ENCODE results near the gene TDRD3.
A peak's percentile ranks its signal among the peaks of the same experiment; 100 is the strongest.

Gene TDRD3

DNA sequence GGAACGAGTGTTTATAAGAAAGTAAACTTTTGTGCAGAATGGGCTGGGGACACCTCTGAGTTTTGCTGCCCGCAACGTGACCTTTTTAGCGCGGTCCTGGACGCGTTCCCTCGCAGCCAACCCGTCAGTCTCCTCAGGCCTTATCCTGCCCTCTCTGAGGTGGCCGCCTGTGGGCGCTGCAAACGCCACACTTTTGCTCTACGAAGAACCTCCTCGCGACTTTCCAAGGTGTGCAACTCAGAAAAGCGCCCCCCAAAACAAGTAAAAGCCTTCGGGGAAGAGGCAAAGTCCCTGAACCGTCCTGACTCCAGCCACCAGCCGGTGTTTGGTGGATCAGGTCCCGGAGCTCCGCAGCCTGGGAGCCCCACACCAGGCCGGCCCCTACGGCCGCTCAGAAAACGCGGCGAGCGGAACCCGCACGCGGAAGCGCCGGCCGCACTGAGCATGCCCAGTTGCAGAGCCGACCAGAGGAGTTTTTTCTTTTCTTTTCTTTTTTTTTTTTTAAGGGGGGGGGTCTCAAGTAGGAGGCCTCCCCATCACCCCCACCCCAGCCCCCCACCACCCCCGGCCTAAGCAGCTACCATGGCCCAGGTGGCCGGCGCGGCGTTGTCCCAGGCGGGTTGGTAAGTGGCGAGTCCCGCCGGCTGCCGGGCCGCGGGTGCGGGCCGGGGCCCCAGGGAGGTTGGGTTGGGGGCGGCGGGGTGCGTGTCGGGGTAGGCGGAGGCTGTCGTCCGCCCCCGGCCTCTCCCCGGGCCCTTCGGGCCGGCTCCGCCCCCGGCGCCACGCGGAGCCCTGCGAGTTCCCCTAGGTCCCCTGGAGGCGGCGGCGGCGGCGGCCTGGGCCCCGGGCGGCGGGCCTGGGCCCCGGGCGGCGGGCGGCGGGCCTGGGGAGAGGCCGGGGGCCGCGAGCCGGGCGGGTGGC is at the start of gene TDRD3:
TSS of gene TDRD3 (plus strand) at position 438 of the 921 bp plus-strand sequence. CDS start at position 583, 145 bp downstream.
- Histone ChIP-seq H3K9me3 (ENCODE audit: control insufficient read depth, low read length) (no peaks in the 10 kb centered on the region), H3K4me2 (ENCODE audit: low read length) (peak within 1 kb of the TSS; percentile 78), H3K27ac (peak within 1 kb of the TSS; percentile 94), H3K79me2 (no peaks in the 10 kb centered on the region), H2AFZ (peak within 1 kb of the TSS; percentile 91), H3K4me1 (peaks cover 12% of the 10 kb centered on the region), H3K27me3 (ENCODE audit: control insufficient read depth, insufficient read depth, low read length) (no peaks in the 10 kb centered on the region), H3K36me3 (ENCODE audit: control insufficient read depth, insufficient read depth, low read length) (no peaks in the 10 kb centered on the region), H3K4me3 (ENCODE audit: low read depth, low read length) (peak within 1 kb of the TSS; percentile 77), H3K9ac (peak within 1 kb of the TSS; percentile 82)
- TF ChIP-seq, protein P1, sequence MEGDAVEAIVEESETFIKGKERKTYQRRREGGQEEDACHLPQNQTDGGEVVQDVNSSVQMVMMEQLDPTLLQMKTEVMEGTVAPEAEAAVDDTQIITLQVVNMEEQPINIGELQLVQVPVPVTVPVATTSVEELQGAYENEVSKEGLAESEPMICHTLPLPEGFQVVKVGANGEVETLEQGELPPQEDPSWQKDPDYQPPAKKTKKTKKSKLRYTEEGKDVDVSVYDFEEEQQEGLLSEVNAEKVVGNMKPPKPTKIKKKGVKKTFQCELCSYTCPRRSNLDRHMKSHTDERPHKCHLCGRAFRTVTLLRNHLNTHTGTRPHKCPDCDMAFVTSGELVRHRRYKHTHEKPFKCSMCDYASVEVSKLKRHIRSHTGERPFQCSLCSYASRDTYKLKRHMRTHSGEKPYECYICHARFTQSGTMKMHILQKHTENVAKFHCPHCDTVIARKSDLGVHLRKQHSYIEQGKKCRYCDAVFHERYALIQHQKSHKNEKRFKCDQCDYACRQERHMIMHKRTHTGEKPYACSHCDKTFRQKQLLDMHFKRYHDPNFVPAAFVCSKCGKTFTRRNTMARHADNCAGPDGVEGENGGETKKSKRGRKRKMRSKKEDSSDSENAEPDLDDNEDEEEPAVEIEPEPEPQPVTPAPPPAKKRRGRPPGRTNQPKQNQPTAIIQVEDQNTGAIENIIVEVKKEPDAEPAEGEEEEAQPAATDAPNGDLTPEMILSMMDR (IDR thresholded peaks at IDR 0.05), result peak; percentile 64

- H3K27me3 ChIP-seq (ENCODE audit: control insufficient read depth, insufficient read depth, low read length), result no peaks in the 10 kb centered on the region
- H3K4me3 ChIP-seq (ENCODE audit: low read depth, low read length), result no peak overlapping the region
- no peak overlapping the region for H2AFZ ChIP-seq
- TF ChIP-seq, protein P1 (IDR thresholded peaks at IDR 0.05), result no peak
- no peaks in the 10 kb centered on the region for H3K9me3 ChIP-seq (ENCODE audit: control insufficient read depth, low read length)
- no peak overlapping the region for H3K27ac ChIP-seq
- no peak overlapping the region for H3K4me2 ChIP-seq (ENCODE audit: low read length)
- H3K36me3 ChIP-seq (ENCODE audit: control insufficient read depth, insufficient read depth, low read length), result no peaks in the 10 kb centered on the region
- H3K9ac ChIP-seq, result no peak overlapping the region
- no peaks in the 10 kb centered on the region for H3K79me2 ChIP-seq
- H3K4me1 ChIP-seq, result no peaks in the 10 kb centered on the region
Measured at GRCh38 chr13:60347690-60348089, 49.3 kb upstream of the TDRD3 start.

GRCh38 chr13:60348097-60348496 is 48.9 kb upstream of the TDRD3 start:
- Histone ChIP-seq H3K36me3 (ENCODE audit: control insufficient read depth, insufficient read depth, low read length) (no peaks in the 10 kb centered on the region), H3K4me1 (no peaks in the 10 kb centered on the region), H3K79me2 (no peaks in the 10 kb centered on the region), H3K27ac (no peak overlapping the region), H2AFZ (no peak overlapping the region), H3K4me3 (ENCODE audit: low read depth, low read length) (no peak overlapping the region), H3K27me3 (ENCODE audit: control insufficient read depth, insufficient read depth, low read length) (no peaks in the 10 kb centered on the region), H3K4me2 (ENCODE audit: low read length) (no peak overlapping the region), H3K9me3 (ENCODE audit: control insufficient read depth, low read length) (no peaks in the 10 kb centered on the region), H3K9ac (no peak overlapping the region)
- TF ChIP-seq, protein P1 (IDR thresholded peaks at IDR 0.05), result no peak

- TF ChIP-seq, protein P1 (IDR thresholded peaks at IDR 0.05), result no peak
Measured at GRCh38 chr13:60351326-60351725, 45.7 kb upstream of the TDRD3 start.

More at GRCh38 chr13:60351326-60351725, 45.7 kb upstream of the TDRD3 start:
- Histone ChIP-seq H3K79me2 (no peaks in the 10 kb centered on the region), H3K4me3 (ENCODE audit: low read depth, low read length) (no peak overlapping the region), H2AFZ (peak overlapping the region; percentile 28), H3K9me3 (ENCODE audit: control insufficient read depth, low read length) (no peaks in the 10 kb centered on the region), H3K4me2 (ENCODE audit: low read length) (no peak overlapping the region), H3K27ac (no peak overlapping the region), H3K4me1 (no peaks in the 10 kb centered on the region), H3K36me3 (ENCODE audit: control insufficient read depth, insufficient read depth, low read length) (no peaks in the 10 kb centered on the region), H3K9ac (no peak overlapping the region), H3K27me3 (ENCODE audit: control insufficient read depth, insufficient read depth, low read length) (no peaks in the 10 kb centered on the region)
